ENCODE measurements around the gene MAB21L4. TPM values are rescaled to one million over a fixed set of nuclear protein-coding genes. Genes with fewer than 3 reads are reported as not detected.

MAB21L4 gene
- total and polyA plus RNA-seq, 2 of the 8 experiments (the other 6 are each of a cell fraction or from before 2014, with no cell fraction given), result 0.11 TPM; not detected in 1

DNA sequence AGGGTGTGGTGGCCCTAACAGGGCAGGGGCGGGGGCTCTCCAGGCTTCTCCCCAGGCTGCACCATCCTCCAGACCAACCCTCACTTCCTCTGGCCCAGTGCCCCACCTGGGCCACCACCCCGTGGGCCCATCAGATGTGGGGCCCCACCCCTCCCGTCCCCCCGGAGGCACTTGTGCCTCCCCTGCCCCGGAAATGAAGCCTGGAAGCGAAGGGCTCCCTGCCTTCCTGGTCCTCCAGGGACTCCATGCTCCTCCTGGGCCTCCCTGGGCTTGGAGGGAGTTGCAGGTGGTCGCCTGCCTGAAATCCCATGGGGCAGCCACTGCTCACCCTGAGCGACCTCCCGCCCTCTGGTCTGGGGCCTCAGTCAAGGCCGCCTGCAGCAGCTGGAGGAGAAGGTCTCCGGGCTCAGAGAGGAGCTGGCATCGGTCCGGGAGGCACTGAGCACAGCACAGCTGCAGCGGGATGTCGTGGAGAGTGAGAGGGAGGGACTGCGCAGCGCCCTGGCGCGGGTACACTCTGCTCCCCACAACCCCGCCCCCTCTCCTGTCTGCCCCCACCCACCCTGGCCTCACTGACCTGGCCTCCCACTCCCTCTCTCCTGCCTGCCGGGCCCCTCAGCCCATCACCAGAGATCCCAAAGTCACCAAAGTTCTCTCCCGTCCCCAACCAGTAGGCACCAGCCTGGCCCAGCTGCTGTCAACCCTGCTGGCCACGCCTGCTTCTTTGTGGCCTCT lies 38.2 kb upstream of the MAB21L4 start (continued):
- TF ChIP-seq, protein P1, sequence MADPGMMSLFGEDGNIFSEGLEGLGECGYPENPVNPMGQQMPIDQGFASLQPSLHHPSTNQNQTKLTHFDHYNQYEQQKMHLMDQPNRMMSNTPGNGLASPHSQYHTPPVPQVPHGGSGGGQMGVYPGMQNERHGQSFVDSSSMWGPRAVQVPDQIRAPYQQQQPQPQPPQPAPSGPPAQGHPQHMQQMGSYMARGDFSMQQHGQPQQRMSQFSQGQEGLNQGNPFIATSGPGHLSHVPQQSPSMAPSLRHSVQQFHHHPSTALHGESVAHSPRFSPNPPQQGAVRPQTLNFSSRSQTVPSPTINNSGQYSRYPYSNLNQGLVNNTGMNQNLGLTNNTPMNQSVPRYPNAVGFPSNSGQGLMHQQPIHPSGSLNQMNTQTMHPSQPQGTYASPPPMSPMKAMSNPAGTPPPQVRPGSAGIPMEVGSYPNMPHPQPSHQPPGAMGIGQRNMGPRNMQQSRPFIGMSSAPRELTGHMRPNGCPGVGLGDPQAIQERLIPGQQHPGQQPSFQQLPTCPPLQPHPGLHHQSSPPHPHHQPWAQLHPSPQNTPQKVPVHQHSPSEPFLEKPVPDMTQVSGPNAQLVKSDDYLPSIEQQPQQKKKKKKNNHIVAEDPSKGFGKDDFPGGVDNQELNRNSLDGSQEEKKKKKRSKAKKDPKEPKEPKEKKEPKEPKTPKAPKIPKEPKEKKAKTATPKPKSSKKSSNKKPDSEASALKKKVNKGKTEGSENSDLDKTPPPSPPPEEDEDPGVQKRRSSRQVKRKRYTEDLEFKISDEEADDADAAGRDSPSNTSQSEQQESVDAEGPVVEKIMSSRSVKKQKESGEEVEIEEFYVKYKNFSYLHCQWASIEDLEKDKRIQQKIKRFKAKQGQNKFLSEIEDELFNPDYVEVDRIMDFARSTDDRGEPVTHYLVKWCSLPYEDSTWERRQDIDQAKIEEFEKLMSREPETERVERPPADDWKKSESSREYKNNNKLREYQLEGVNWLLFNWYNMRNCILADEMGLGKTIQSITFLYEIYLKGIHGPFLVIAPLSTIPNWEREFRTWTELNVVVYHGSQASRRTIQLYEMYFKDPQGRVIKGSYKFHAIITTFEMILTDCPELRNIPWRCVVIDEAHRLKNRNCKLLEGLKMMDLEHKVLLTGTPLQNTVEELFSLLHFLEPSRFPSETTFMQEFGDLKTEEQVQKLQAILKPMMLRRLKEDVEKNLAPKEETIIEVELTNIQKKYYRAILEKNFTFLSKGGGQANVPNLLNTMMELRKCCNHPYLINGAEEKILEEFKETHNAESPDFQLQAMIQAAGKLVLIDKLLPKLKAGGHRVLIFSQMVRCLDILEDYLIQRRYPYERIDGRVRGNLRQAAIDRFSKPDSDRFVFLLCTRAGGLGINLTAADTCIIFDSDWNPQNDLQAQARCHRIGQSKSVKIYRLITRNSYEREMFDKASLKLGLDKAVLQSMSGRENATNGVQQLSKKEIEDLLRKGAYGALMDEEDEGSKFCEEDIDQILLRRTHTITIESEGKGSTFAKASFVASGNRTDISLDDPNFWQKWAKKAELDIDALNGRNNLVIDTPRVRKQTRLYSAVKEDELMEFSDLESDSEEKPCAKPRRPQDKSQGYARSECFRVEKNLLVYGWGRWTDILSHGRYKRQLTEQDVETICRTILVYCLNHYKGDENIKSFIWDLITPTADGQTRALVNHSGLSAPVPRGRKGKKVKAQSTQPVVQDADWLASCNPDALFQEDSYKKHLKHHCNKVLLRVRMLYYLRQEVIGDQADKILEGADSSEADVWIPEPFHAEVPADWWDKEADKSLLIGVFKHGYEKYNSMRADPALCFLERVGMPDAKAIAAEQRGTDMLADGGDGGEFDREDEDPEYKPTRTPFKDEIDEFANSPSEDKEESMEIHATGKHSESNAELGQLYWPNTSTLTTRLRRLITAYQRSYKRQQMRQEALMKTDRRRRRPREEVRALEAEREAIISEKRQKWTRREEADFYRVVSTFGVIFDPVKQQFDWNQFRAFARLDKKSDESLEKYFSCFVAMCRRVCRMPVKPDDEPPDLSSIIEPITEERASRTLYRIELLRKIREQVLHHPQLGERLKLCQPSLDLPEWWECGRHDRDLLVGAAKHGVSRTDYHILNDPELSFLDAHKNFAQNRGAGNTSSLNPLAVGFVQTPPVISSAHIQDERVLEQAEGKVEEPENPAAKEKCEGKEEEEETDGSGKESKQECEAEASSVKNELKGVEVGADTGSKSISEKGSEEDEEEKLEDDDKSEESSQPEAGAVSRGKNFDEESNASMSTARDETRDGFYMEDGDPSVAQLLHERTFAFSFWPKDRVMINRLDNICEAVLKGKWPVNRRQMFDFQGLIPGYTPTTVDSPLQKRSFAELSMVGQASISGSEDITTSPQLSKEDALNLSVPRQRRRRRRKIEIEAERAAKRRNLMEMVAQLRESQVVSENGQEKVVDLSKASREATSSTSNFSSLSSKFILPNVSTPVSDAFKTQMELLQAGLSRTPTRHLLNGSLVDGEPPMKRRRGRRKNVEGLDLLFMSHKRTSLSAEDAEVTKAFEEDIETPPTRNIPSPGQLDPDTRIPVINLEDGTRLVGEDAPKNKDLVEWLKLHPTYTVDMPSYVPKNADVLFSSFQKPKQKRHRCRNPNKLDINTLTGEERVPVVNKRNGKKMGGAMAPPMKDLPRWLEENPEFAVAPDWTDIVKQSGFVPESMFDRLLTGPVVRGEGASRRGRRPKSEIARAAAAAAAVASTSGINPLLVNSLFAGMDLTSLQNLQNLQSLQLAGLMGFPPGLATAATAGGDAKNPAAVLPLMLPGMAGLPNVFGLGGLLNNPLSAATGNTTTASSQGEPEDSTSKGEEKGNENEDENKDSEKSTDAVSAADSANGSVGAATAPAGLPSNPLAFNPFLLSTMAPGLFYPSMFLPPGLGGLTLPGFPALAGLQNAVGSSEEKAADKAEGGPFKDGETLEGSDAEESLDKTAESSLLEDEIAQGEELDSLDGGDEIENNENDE (IDR thresholded peaks at IDR 0.05; ENCODE audit: insufficient replicate concordance, low read length), result no peak
- TF ChIP-seq SP1 (IDR thresholded peaks at IDR 0.05; ENCODE audit: low read depth, low read length) (no peak), JUN (IDR thresholded peaks at IDR 0.05; ENCODE audit: low read depth, low read length) (no peak), RFX5 (IDR thresholded peaks at IDR 0.05; ENCODE audit: borderline replicate concordance, low read depth, low read length) (no peak)

Data from H1 (cell line).